Sigmoid colon (tissue), 4 donors: ENCODE data around the gene BICRA.

ENCODE experiments used
- EP300 ChIP-seq, 4 donors: sonication (generic); formaldehyde crosslinking; IDR thresholded peaks; one replicate each; pipeline ENCODE4 v1.6.1; 2017; ENCODE audit warnings: antibody characterized with exemption in 4 of 4
- POLR2A ChIP-seq, 2 donors: fragments of 450-650 bp; IDR thresholded peaks; one replicate each; pipeline ENCODE4 v1.6.1; 2016; ENCODE audit warnings: antibody characterized with exemption in 2 of 2, mild to moderate bottlenecking in 2 of 2, moderate library complexity in 2 of 2
- TF ChIP-seq, protein P1 (sequence below), 4 experiments: fragments of 450-650 bp in 3 of 4; fragments of 200-600 bp in 1 of 4; IDR thresholded peaks; one replicate each; pipeline ENCODE4 v1.5.1; 2016 to 2019; ENCODE audit warnings: antibody characterized with exemption in 4 of 4, mild to moderate bottlenecking in 3 of 4, moderate library complexity in 2 of 4

DNA sequence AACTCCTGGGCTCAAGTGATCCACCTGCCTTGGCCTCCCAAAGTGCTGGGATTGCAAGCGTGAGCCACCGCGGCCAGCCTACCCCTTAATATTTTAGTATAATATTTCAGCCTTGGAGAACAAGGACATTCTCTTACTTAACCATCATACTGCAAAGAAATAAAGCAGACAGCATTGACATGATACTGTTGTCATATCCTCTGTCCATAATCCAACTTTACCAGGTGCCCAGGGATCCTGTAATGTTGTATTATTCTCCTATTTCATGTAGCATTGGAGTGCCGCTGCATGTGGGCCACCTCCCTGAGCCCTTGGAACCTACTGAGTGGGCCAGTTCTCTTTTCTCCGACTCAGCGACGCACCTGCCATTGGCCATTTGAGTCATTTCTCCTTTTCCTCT is 82.8 kb downstream of the BICRA start:
- TF ChIP-seq, protein P1, sequence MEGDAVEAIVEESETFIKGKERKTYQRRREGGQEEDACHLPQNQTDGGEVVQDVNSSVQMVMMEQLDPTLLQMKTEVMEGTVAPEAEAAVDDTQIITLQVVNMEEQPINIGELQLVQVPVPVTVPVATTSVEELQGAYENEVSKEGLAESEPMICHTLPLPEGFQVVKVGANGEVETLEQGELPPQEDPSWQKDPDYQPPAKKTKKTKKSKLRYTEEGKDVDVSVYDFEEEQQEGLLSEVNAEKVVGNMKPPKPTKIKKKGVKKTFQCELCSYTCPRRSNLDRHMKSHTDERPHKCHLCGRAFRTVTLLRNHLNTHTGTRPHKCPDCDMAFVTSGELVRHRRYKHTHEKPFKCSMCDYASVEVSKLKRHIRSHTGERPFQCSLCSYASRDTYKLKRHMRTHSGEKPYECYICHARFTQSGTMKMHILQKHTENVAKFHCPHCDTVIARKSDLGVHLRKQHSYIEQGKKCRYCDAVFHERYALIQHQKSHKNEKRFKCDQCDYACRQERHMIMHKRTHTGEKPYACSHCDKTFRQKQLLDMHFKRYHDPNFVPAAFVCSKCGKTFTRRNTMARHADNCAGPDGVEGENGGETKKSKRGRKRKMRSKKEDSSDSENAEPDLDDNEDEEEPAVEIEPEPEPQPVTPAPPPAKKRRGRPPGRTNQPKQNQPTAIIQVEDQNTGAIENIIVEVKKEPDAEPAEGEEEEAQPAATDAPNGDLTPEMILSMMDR (IDR thresholded peaks at IDR 0.05) = no peak
- no peak for TF ChIP-seq EP300 (IDR thresholded peaks at IDR 0.05)
- TF ChIP-seq POLR2A (IDR thresholded peaks at IDR 0.05) = no peak
